Measurements from ENCODE around the gene SEC16A. TPM values are rescaled to one million over a fixed set of nuclear protein-coding genes. Genes with fewer than 3 reads are reported as not detected.

The SEC16A gene
- total RNA-seq, 1 experiment from 2014 or later = 85.8 TPM

DNA sequence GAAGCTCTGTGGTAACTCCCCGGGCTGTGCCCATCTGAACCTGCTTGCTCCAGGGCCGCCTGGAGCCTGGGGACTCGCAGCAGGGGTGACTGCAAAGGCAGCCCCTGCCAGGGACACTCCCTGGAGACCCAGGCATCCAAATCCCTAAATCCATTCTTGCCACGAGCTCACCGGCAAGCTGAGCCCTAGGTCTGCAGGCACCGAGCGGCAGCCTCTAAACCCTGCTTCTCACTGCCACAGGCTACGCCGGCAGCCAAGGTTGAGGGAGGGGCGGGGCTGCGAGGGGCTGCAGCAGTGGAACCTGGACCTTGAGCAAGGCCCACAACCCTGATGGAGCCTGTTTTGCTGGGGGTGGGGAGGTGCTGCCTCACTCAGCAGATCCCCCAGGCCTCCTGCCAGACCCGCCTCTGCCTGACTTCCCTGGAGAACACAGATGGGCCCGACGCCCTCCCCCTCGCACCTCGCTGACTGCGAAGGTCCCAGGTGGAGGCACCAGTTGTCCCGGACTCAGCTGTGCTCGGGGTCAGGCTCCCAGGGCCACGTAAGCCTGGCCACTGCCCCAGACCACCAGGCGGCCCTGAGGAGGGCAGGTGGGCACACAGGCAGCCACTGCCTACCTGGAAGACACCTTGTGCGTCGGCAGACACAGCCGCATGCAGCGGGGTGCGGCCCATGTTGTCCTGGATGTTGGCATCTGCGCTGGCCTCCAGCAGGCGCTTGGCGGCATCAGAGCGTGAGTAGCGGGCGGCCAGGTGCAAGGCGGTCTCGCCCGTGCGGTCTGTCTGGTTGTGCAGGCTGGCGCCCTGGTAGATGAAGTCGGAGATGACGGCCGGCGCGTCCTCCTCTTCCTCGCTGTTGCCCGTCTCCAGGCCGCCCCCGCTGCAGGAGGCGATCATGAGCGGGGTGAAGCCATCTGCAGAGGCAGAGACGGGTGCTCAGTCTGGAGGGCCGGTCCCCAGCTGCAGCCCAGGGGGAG, 17.4 kb upstream of the SEC16A start:
- Mint-ChIP-seq H3K27ac (ENCODE audit: low read depth, unreplicated experiment) (no peak overlapping the region), H3K27me3 (ENCODE audit: insufficient read depth, unreplicated experiment) (no peaks in the 10 kb centered on the region), H3K9me3 (ENCODE audit: unreplicated experiment) (no peaks in the 10 kb centered on the region), H3K36me3 (ENCODE audit: insufficient read depth, unreplicated experiment) (peaks cover 79% of the 10 kb centered on the region), H3K4me3 (ENCODE audit: unreplicated experiment) (no peak overlapping the region), H3K4me1 (ENCODE audit: insufficient read depth, unreplicated experiment) (no peaks in the 10 kb centered on the region)
- no peak for TF ChIP-seq CTCF (IDR thresholded peaks at IDR 0.05; ENCODE audit: unreplicated experiment)
- intact Hi-C loops (cut with micrococcal nuclease) = no loop called here
- no peak for DNase-seq (ENCODE audit: unreplicated experiment)
- BruUV-seq (replicated peaks) = no TSS peak
- ChIA-PET CTCF (interaction anchor here (0.7 kb wide), 1 partner anchor 132 kb away, joined by 3 read pairs; no protein-coding TSS in a partner anchor), POLR2A (no interaction called here)

DNA sequence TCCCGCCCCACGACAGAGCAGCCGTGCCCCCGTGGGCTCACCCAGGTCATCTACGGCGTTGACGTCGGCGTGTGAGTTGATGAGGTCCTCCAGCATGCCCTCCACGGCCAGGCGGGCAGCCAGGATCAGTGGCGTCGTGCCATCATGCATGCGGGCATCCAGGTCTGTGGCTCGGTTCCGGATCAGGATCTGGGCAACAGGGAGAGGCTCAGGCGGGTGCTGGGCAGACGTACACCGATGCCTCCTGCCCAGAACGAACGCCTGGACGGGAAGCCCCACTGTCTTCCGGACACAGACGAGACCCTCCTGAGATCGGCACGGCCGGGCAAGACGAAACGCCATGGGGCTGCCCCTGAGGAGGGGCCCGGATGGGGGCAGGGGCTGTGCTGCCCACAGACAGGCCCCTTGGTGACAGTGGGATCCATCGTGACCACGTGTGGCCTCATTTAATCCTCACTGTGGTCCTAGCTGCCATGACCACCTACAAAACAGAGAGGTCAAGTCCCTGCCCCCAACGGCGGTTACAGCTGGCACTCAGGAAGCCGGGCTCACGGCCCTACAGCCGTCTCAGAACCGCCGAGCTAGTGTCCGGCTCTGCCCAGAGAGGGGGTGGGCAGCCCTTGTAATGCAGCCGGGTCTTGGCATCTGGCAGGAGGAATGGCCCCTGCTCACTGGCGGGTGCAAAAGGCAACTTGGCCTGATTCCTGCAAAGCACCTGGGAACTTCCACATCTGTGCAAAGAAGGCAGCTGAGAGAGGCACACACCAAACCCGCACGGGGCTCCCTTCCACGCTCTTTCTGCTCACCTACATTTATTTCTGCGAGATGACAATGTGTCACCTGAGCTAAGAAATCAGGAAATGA, 16.5 kb upstream of the SEC16A start:
- no peak overlapping the region for H3K27ac Mint-ChIP-seq (ENCODE audit: low read depth, unreplicated experiment)
- BruUV-seq (replicated peaks) = no TSS peak
- ChIA-PET POLR2A (no interaction called here), CTCF (no interaction called here)
- H3K27me3 Mint-ChIP-seq (ENCODE audit: insufficient read depth, unreplicated experiment) = no peaks in the 10 kb centered on the region
- H3K4me3 Mint-ChIP-seq (ENCODE audit: unreplicated experiment) = no peak overlapping the region
- intact Hi-C loops (cut with micrococcal nuclease) = no loop called here
- H3K36me3 Mint-ChIP-seq (ENCODE audit: insufficient read depth, unreplicated experiment) = peaks cover 72% of the 10 kb centered on the region
- no peaks in the 10 kb centered on the region for H3K9me3 Mint-ChIP-seq (ENCODE audit: unreplicated experiment)
- no peak for TF ChIP-seq CTCF (IDR thresholded peaks at IDR 0.05; ENCODE audit: unreplicated experiment)
- no peak for DNase-seq (ENCODE audit: unreplicated experiment)
- no peaks in the 10 kb centered on the region for H3K4me1 Mint-ChIP-seq (ENCODE audit: insufficient read depth, unreplicated experiment)

DNA sequence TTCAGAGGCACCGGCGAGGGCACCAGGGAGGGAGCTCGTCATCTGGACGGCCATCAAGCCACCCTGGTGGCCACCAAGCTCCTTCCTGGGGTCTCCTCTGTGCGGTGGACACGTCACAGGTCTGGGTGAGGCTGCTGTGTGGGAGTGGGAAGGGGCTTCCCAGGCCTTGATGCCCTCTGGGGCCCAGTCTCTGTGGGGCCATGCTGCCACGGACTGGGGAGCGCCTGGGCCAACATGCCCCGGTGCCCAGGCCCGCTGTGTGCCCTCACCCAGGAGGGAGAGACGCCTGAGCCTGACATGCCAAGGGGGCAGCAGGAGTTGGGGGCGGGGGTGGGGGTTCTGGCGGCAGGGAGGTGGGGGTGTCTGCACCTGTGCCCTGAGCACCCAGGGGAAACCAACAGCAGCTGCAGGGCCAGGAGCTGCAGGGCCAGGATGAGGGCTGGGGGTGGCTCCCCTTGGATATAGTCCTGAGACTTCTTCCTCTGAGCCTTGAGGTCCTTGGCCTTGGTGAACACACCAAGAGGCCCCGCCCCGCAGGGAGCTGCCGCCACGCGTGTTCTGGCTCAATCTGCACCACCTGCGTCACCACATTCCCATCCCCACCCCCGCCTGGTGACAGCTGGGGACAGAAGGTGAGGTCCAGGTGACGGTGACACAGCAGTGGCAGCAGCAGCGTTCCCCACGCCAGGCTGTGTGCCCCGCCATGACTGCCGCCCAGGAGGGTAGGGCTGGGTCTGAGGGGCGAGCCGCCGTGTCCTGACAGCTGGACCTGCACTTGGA, 15.3 kb upstream of the SEC16A start:
- intact Hi-C loops (cut with micrococcal nuclease) = no loop called here
- H3K36me3 Mint-ChIP-seq (ENCODE audit: insufficient read depth, unreplicated experiment) = peaks cover 69% of the 10 kb centered on the region
- DNase-seq (ENCODE audit: unreplicated experiment) = no peak
- POLR2A ChIA-PET = no interaction called here
- CTCF ChIA-PET = interaction anchor here (1.3 kb wide), 1 partner anchor 127 kb away, joined by 4 read pairs; no protein-coding TSS in a partner anchor
- no peaks in the 10 kb centered on the region for H3K9me3 Mint-ChIP-seq (ENCODE audit: unreplicated experiment)
- no peak overlapping the region for H3K27ac Mint-ChIP-seq (ENCODE audit: low read depth, unreplicated experiment)
- H3K4me3 Mint-ChIP-seq (ENCODE audit: unreplicated experiment) = no peak overlapping the region
- TF ChIP-seq CTCF (IDR thresholded peaks at IDR 0.05; ENCODE audit: unreplicated experiment) = no peak
- no TSS peak for BruUV-seq (replicated peaks)
- H3K4me1 Mint-ChIP-seq (ENCODE audit: insufficient read depth, unreplicated experiment) = no peaks in the 10 kb centered on the region
- H3K27me3 Mint-ChIP-seq (ENCODE audit: insufficient read depth, unreplicated experiment) = no peaks in the 10 kb centered on the region
